ENCODE results near the gene QKI.

QKI gene

GRCh38 chr6:163468738-163469137 lies 54.2 kb downstream of the QKI start:
- H3K79me2 ChIP-seq (ENCODE audit: insufficient read depth, low read length), result no peaks in the 10 kb centered on the region
- no peak overlapping the region for H3K9ac ChIP-seq (ENCODE audit: low read depth, low read length, poor library complexity, severe bottlenecking)
- no peaks in the 10 kb centered on the region for H4K20me1 ChIP-seq (ENCODE audit: insufficient read depth, low read length, poor library complexity, severe bottlenecking)
- H2AFZ ChIP-seq (ENCODE audit: low read length), result no peak overlapping the region
- no peaks in the 10 kb centered on the region for H3K9me3 ChIP-seq (ENCODE audit: insufficient read depth, low read depth, low read length)
- TF ChIP-seq EZH2phosphoT487 (IDR thresholded peaks at IDR 0.05; ENCODE audit: borderline replicate concordance), result no peak
- no peak for TF ChIP-seq CTCF (conservative IDR thresholded peaks at IDR 0.05; ENCODE audit: low read length)
- H3K4me3 ChIP-seq (ENCODE audit: low read length, poor library complexity, severe bottlenecking), result no peak overlapping the region
- H3K27me3 ChIP-seq (ENCODE audit: insufficient read depth, low read length, poor library complexity, severe bottlenecking), result no peaks in the 10 kb centered on the region
- no peaks in the 10 kb centered on the region for H3F3A ChIP-seq (ENCODE audit: low read depth)
- H3K9me2 ChIP-seq (replicated peaks; ENCODE audit: low read depth, low read length), result no peaks in the 10 kb centered on the region
- no peaks in the 10 kb centered on the region for H3K4me1 ChIP-seq (ENCODE audit: insufficient read depth, low read length, poor library complexity, severe bottlenecking)
- H3K36me3 ChIP-seq (ENCODE audit: insufficient read depth, low read length), result no peaks in the 10 kb centered on the region
- no peak overlapping the region for H3K4me2 ChIP-seq (ENCODE audit: low read depth, low read length, poor library complexity, severe bottlenecking)

GRCh38 chr6:163469459-163469985 lies 55.0 kb downstream of the QKI start:
- Histone ChIP-seq H3K79me2 (ENCODE audit: insufficient read depth, low read length) (no peaks in the 10 kb centered on the region), H3K4me2 (ENCODE audit: low read depth, low read length, poor library complexity, severe bottlenecking) (no peak overlapping the region), H3K9me3 (ENCODE audit: insufficient read depth, low read depth, low read length) (no peaks in the 10 kb centered on the region), H3K27me3 (ENCODE audit: insufficient read depth, low read length, poor library complexity, severe bottlenecking) (no peaks in the 10 kb centered on the region), H3F3A (ENCODE audit: low read depth) (no peaks in the 10 kb centered on the region), H3K4me1 (ENCODE audit: insufficient read depth, low read length, poor library complexity, severe bottlenecking) (no peaks in the 10 kb centered on the region), H3K9me2 (replicated peaks; ENCODE audit: low read depth, low read length) (no peaks in the 10 kb centered on the region), H3K36me3 (ENCODE audit: insufficient read depth, low read length) (no peaks in the 10 kb centered on the region), H3K9ac (ENCODE audit: low read depth, low read length, poor library complexity, severe bottlenecking) (no peak overlapping the region), H2AFZ (ENCODE audit: low read length) (no peak overlapping the region), H4K20me1 (ENCODE audit: insufficient read depth, low read length, poor library complexity, severe bottlenecking) (no peaks in the 10 kb centered on the region), H3K4me3 (ENCODE audit: low read length, poor library complexity, severe bottlenecking) (no peak overlapping the region)
- TF ChIP-seq CTCF (conservative IDR thresholded peaks at IDR 0.05; ENCODE audit: low read length), result no peak
- TF ChIP-seq EZH2phosphoT487 (IDR thresholded peaks at IDR 0.05; ENCODE audit: borderline replicate concordance), result no peak

- no peaks in the 10 kb centered on the region for H3K4me1 ChIP-seq (ENCODE audit: insufficient read depth, low read length, poor library complexity, severe bottlenecking)
- H4K20me1 ChIP-seq (ENCODE audit: insufficient read depth, low read length, poor library complexity, severe bottlenecking), result no peaks in the 10 kb centered on the region
- no peaks in the 10 kb centered on the region for H3F3A ChIP-seq (ENCODE audit: low read depth)
- no peak for TF ChIP-seq EZH2phosphoT487 (IDR thresholded peaks at IDR 0.05; ENCODE audit: borderline replicate concordance)
- TF ChIP-seq CTCF (conservative IDR thresholded peaks at IDR 0.05; ENCODE audit: low read length), result no peak
- no peaks in the 10 kb centered on the region for H3K9me3 ChIP-seq (ENCODE audit: insufficient read depth, low read depth, low read length)
- H3K36me3 ChIP-seq (ENCODE audit: insufficient read depth, low read length), result no peaks in the 10 kb centered on the region
- no peaks in the 10 kb centered on the region for H3K79me2 ChIP-seq (ENCODE audit: insufficient read depth, low read length)
- H3K9me2 ChIP-seq (replicated peaks; ENCODE audit: low read depth, low read length), result no peaks in the 10 kb centered on the region
- H2AFZ ChIP-seq (ENCODE audit: low read length), result no peak overlapping the region
- no peak overlapping the region for H3K4me2 ChIP-seq (ENCODE audit: low read depth, low read length, poor library complexity, severe bottlenecking)
- H3K4me3 ChIP-seq (ENCODE audit: low read length, poor library complexity, severe bottlenecking), result no peak overlapping the region
- H3K27me3 ChIP-seq (ENCODE audit: insufficient read depth, low read length, poor library complexity, severe bottlenecking), result no peaks in the 10 kb centered on the region
- H3K9ac ChIP-seq (ENCODE audit: low read depth, low read length, poor library complexity, severe bottlenecking), result no peak overlapping the region
Measured at GRCh38 chr6:163470611-163471010, 56.1 kb downstream of the QKI start.
